ENCODE measurements around the gene MPP4. TPM values are rescaled to one million over a fixed set of nuclear protein-coding genes. Genes with fewer than 3 reads are reported as not detected.
A peak's percentile ranks its signal among the peaks of the same experiment; 100 is the strongest.

MPP4 gene
- total and polyA plus RNA-seq, 10 of the 15 experiments (the other 5 are each of a cell fraction or from before 2014, with no cell fraction given), result 0.03 to 0.14 (median 0.05) TPM; not detected in 4

DNA sequence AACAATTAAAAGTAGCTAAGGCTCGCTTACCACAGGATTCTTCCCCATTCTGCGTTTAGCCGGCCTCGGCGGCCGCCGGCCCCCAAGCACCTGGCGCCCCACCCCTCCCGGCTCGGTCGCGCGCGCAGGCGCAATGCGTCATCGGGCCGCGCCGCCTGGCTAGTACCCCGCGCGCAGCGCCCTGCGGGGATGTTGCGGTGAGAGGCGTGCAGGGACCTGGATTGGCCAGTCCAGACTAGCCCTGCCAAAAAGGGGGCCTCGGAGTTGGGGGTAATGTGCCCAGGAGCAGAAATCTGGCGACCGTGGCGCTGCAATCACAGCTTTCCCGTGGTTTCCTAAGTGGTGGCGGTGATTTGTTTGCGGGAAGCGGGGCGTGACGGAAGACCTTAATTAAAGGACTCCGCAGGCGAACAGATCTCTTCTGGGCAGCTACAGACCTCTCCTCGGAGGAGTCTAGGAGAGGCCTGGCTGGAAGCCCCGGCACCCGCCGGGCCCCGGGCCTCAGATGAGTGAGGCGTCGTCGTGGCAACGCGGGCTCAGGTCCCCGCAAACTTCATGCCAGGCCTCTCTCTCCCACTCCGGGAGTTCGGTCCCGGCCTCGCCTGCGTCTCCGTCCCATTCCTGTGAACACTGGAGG lies 55.7 kb downstream of the MPP4 start (continued):
- TF ChIP-seq, protein P1, sequence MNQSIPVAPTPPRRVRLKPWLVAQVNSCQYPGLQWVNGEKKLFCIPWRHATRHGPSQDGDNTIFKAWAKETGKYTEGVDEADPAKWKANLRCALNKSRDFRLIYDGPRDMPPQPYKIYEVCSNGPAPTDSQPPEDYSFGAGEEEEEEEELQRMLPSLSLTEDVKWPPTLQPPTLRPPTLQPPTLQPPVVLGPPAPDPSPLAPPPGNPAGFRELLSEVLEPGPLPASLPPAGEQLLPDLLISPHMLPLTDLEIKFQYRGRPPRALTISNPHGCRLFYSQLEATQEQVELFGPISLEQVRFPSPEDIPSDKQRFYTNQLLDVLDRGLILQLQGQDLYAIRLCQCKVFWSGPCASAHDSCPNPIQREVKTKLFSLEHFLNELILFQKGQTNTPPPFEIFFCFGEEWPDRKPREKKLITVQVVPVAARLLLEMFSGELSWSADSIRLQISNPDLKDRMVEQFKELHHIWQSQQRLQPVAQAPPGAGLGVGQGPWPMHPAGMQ (IDR thresholded peaks at IDR 0.05; ENCODE audit: borderline replicate concordance), result peak; percentile 86
- TF ChIP-seq PAX8 (IDR thresholded peaks at IDR 0.05), result no peak
- TF ChIP-seq BHLHE40 (IDR thresholded peaks at IDR 0.05; ENCODE audit: borderline replicate concordance in 1 of 2, low read depth in 2 of 2, low read length in 1 of 2), result peak; percentile 32 to 74; a peak in 3 of 4 replicates
- peak; percentile 55 for TF ChIP-seq TCF3 (IDR thresholded peaks at IDR 0.05; ENCODE audit: borderline replicate concordance, insufficient read depth, low read depth, low read length)
- TF ChIP-seq IKZF2 (IDR thresholded peaks at IDR 0.05), result 0 out of 4 replicates have a peak, but pooled peaks of 1 of the 2 experiments have one; percentile 36
- no peak for TF ChIP-seq SPI1 (IDR thresholded peaks at IDR 0.05; ENCODE audit: borderline replicate concordance, insufficient read depth, low read depth, low read length)
- TF ChIP-seq PRDM15 (CRISPR knock-in tag; IDR thresholded peaks at IDR 0.05), result no peak
- TF ChIP-seq ZBTB4 (CRISPR knock-in tag; IDR thresholded peaks at IDR 0.05), result no peak
- TF ChIP-seq, protein P2, sequence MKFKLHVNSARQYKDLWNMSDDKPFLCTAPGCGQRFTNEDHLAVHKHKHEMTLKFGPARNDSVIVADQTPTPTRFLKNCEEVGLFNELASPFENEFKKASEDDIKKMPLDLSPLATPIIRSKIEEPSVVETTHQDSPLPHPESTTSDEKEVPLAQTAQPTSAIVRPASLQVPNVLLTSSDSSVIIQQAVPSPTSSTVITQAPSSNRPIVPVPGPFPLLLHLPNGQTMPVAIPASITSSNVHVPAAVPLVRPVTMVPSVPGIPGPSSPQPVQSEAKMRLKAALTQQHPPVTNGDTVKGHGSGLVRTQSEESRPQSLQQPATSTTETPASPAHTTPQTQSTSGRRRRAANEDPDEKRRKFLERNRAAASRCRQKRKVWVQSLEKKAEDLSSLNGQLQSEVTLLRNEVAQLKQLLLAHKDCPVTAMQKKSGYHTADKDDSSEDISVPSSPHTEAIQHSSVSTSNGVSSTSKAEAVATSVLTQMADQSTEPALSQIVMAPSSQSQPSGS (IDR thresholded peaks at IDR 0.05; ENCODE audit: low read length), result no peak
- peak; percentile 73; the same call in 1 of the 2 replicates for TF ChIP-seq MAX (IDR thresholded peaks at IDR 0.05; ENCODE audit: low read depth, low read length)
- no peak for TF ChIP-seq NFXL1 (IDR thresholded peaks at IDR 0.05; ENCODE audit: borderline replicate concordance)
- TF ChIP-seq CHD4 (IDR thresholded peaks at IDR 0.05), result no peak
- no peak for TF ChIP-seq CHD1 (IDR thresholded peaks at IDR 0.05; ENCODE audit: low read depth, low read length)
- no peak for TF ChIP-seq JUNB (IDR thresholded peaks at IDR 0.05)
- peak; percentile 39; the same call in 1 of the 2 replicates for TF ChIP-seq TCF12 (IDR thresholded peaks at IDR 0.05; ENCODE audit: low read depth, low read length)
- peak; percentile 79; the same call in 1 of the 2 replicates for TF ChIP-seq PML (IDR thresholded peaks at IDR 0.05; ENCODE audit: low read length)
- no peak for TF ChIP-seq BRCA1 (IDR thresholded peaks at IDR 0.05; ENCODE audit: low read depth, low read length)
- peak; percentile 64 for TF ChIP-seq LARP7 (IDR thresholded peaks at IDR 0.05)
- TF ChIP-seq FOXM1 (IDR thresholded peaks at IDR 0.05; ENCODE audit: low read depth, low read length), result no peak; the same call in 1 of the 2 replicates
- TF ChIP-seq SREBF1 (IDR thresholded peaks at IDR 0.05; ENCODE audit: low read length), result no peak
- TF ChIP-seq ZBED1 (IDR thresholded peaks at IDR 0.05; ENCODE audit: borderline replicate concordance), result 0 out of 2 replicates have a peak, but pooled peaks have one; percentile 26
